ENCODE data around the gene FAF1.
"Not testable (repeated sequence)": the region's sequence is repeated elsewhere in the genome, so short reads cannot be mapped to it uniquely, and the experiment has no call there.

The FAF1 gene

GRCh38 chr1:50796272-50796671, 163.8 kb downstream of the FAF1 start:
- no peak for DNase-seq (ENCODE audit: low read depth, low spot score)
- no peak for TF ChIP-seq EZH2 (IDR thresholded peaks at IDR 0.05)
- no peak for TF ChIP-seq POLR2AphosphoS5 (IDR thresholded peaks at IDR 0.05; ENCODE audit: borderline replicate concordance, low read depth, low read length)
- no peak for TF ChIP-seq FOXP2 (optimal IDR thresholded peaks at IDR 0.05; ENCODE audit: control extremely low read depth, extremely low read length, insufficient read depth)
- Histone ChIP-seq H3K9me3 (ENCODE audit: low read depth, low read length) (no peaks in the 10 kb centered on the region), H3K36me3 (ENCODE audit: insufficient read depth, low read length) (0 out of 2 replicates have a peak, but pooled peaks cover 2% of the 10 kb centered on the region), H3K9ac (ENCODE audit: insufficient read length) (no peak overlapping the region), H3K4me3 (no peak overlapping the region), H3K27ac (no peak overlapping the region)

GRCh38 chr1:50793521-50793920, 166.5 kb downstream of the FAF1 start:
- Histone ChIP-seq H3K36me3 (ENCODE audit: insufficient read depth, low read length) (no peaks in the 10 kb centered on the region), H3K27ac (no peak overlapping the region), H3K9me3 (ENCODE audit: low read depth, low read length) (no peaks in the 10 kb centered on the region), H3K9ac (ENCODE audit: insufficient read length) (no peak overlapping the region), H3K4me3 (no peak overlapping the region)
- no peak for DNase-seq (ENCODE audit: low read depth, low spot score)
- TF ChIP-seq FOXP2 (optimal IDR thresholded peaks at IDR 0.05; ENCODE audit: control extremely low read depth, extremely low read length, insufficient read depth): no peak
- no peak for TF ChIP-seq POLR2AphosphoS5 (IDR thresholded peaks at IDR 0.05; ENCODE audit: borderline replicate concordance, low read depth, low read length)
- TF ChIP-seq EZH2 (IDR thresholded peaks at IDR 0.05): no peak

GRCh38 chr1:50787266-50787665, 172.8 kb downstream of the FAF1 start:
- TF ChIP-seq POLR2AphosphoS5 (IDR thresholded peaks at IDR 0.05; ENCODE audit: borderline replicate concordance, low read depth, low read length) (no peak), FOXP2 (optimal IDR thresholded peaks at IDR 0.05; ENCODE audit: control extremely low read depth, extremely low read length, insufficient read depth) (no peak), EZH2 (IDR thresholded peaks at IDR 0.05) (no peak)
- Histone ChIP-seq H3K27ac (no peak overlapping the region), H3K4me3 (no peak overlapping the region), H3K9me3 (ENCODE audit: low read depth, low read length) (no peaks in the 10 kb centered on the region), H3K9ac (ENCODE audit: insufficient read length) (no peak overlapping the region), H3K36me3 (ENCODE audit: insufficient read depth, low read length) (peaks cover 39% of the 10 kb centered on the region)
- no peak for DNase-seq (ENCODE audit: low read depth, low spot score)

GRCh38 chr1:50783286-50783685, 176.8 kb downstream of the FAF1 start:
- no peak for DNase-seq (ENCODE audit: low read depth, low spot score)
- H3K4me3 ChIP-seq: no peak overlapping the region
- no peak overlapping the region for H3K9ac ChIP-seq (ENCODE audit: insufficient read length)

GRCh38 chr1:50780797-50781196, 179.3 kb downstream of the FAF1 start:
- H3K27ac ChIP-seq: no peak overlapping the region
- peaks cover 38% of the 10 kb centered on the region for H3K36me3 ChIP-seq (ENCODE audit: insufficient read depth, low read length)
- no peak overlapping the region for H3K4me3 ChIP-seq
- DNase-seq (ENCODE audit: low read depth, low spot score): no peak
- no peak overlapping the region for H3K9ac ChIP-seq (ENCODE audit: insufficient read length)
- TF ChIP-seq POLR2AphosphoS5 (IDR thresholded peaks at IDR 0.05; ENCODE audit: borderline replicate concordance, low read depth, low read length) (no peak), FOXP2 (optimal IDR thresholded peaks at IDR 0.05; ENCODE audit: control extremely low read depth, extremely low read length, insufficient read depth) (no peak), EZH2 (IDR thresholded peaks at IDR 0.05) (no peak)
- no peaks in the 10 kb centered on the region for H3K9me3 ChIP-seq (ENCODE audit: low read depth, low read length)

More at GRCh38 chr1:50783286-50783685, 176.8 kb downstream of the FAF1 start:
- no peak for TF ChIP-seq POLR2AphosphoS5 (IDR thresholded peaks at IDR 0.05; ENCODE audit: borderline replicate concordance, low read depth, low read length)
- no peak for TF ChIP-seq EZH2 (IDR thresholded peaks at IDR 0.05)
- no peak for TF ChIP-seq FOXP2 (optimal IDR thresholded peaks at IDR 0.05; ENCODE audit: control extremely low read depth, extremely low read length, insufficient read depth)
- H3K9me3 ChIP-seq (ENCODE audit: low read depth, low read length): no peaks in the 10 kb centered on the region
- H3K36me3 ChIP-seq (ENCODE audit: insufficient read depth, low read length): peaks cover 58% of the 10 kb centered on the region
- H3K27ac ChIP-seq: no peak overlapping the region

- no peak for DNase-seq (ENCODE audit: low read depth, low spot score)
- H3K27ac ChIP-seq: no peak overlapping the region
These were observed 180.3 kb downstream of the FAF1 start for GRCh38 chr1:50779801-50780200.

GRCh38 chr1:50775740-50776139, 184.3 kb downstream of the FAF1 start:
- Histone ChIP-seq H3K9me3 (ENCODE audit: low read depth, low read length) (no peaks in the 10 kb centered on the region), H3K36me3 (ENCODE audit: insufficient read depth, low read length) (peaks cover 21% of the 10 kb centered on the region), H3K9ac (ENCODE audit: insufficient read length) (no peak overlapping the region), H3K27ac (peak overlapping the region; percentile 5; the same call in 1 of the 2 replicates), H3K4me3 (no peak overlapping the region)
- DNase-seq (ENCODE audit: low read depth, low spot score): no peak
- TF ChIP-seq FOXP2 (optimal IDR thresholded peaks at IDR 0.05; ENCODE audit: control extremely low read depth, extremely low read length, insufficient read depth): no peak
- TF ChIP-seq EZH2 (IDR thresholded peaks at IDR 0.05): no peak
- no peak for TF ChIP-seq POLR2AphosphoS5 (IDR thresholded peaks at IDR 0.05; ENCODE audit: borderline replicate concordance, low read depth, low read length)

More at GRCh38 chr1:50779801-50780200, 180.3 kb downstream of the FAF1 start:
- Histone ChIP-seq H3K9ac (ENCODE audit: insufficient read length) (no peak overlapping the region), H3K36me3 (ENCODE audit: insufficient read depth, low read length) (peaks cover 30% of the 10 kb centered on the region), H3K9me3 (ENCODE audit: low read depth, low read length) (no peaks in the 10 kb centered on the region), H3K4me3 (no peak overlapping the region)
- no peak for TF ChIP-seq EZH2 (IDR thresholded peaks at IDR 0.05)
- TF ChIP-seq FOXP2 (optimal IDR thresholded peaks at IDR 0.05; ENCODE audit: control extremely low read depth, extremely low read length, insufficient read depth): no peak
- no peak for TF ChIP-seq POLR2AphosphoS5 (IDR thresholded peaks at IDR 0.05; ENCODE audit: borderline replicate concordance, low read depth, low read length)

GRCh38 chr1:50774759-50775351, 185.2 kb downstream of the FAF1 start:
- H3K9me3 ChIP-seq (ENCODE audit: low read depth, low read length): no peaks in the 10 kb centered on the region
- H3K9ac ChIP-seq (ENCODE audit: insufficient read length): no peak overlapping the region
- peak; percentile 45 for DNase-seq (ENCODE audit: low read depth, low spot score)
- H3K36me3 ChIP-seq (ENCODE audit: insufficient read depth, low read length): peaks cover 13% of the 10 kb centered on the region
- no peak overlapping the region for H3K4me3 ChIP-seq
- TF ChIP-seq EZH2 (IDR thresholded peaks at IDR 0.05) (no peak), FOXP2 (optimal IDR thresholded peaks at IDR 0.05; ENCODE audit: control extremely low read depth, extremely low read length, insufficient read depth) (no peak), POLR2AphosphoS5 (IDR thresholded peaks at IDR 0.05; ENCODE audit: borderline replicate concordance, low read depth, low read length) (no peak)
- no peak overlapping the region for H3K27ac ChIP-seq

GRCh38 chr1:50766688-50767087, 193.4 kb downstream of the FAF1 start:
- TF ChIP-seq FOXP2 (optimal IDR thresholded peaks at IDR 0.05; ENCODE audit: control extremely low read depth, extremely low read length, insufficient read depth) (no peak), POLR2AphosphoS5 (IDR thresholded peaks at IDR 0.05; ENCODE audit: borderline replicate concordance, low read depth, low read length) (no peak), EZH2 (IDR thresholded peaks at IDR 0.05) (no peak)
- no peak for DNase-seq (ENCODE audit: low read depth, low spot score)
- no peak overlapping the region for H3K9ac ChIP-seq (ENCODE audit: insufficient read length)
- no peaks in the 10 kb centered on the region for H3K9me3 ChIP-seq (ENCODE audit: low read depth, low read length)
- no peak overlapping the region for H3K4me3 ChIP-seq
- H3K27ac ChIP-seq: no peak overlapping the region
- peaks cover 3% of the 10 kb centered on the region; the same call in 1 of the 2 replicates for H3K36me3 ChIP-seq (ENCODE audit: insufficient read depth, low read length)

GRCh38 chr1:50756543-50756942, 203.5 kb downstream of the FAF1 start:
- not testable (repeated sequence) for H3K27ac ChIP-seq; H3K9me3 ChIP-seq (ENCODE audit: low read depth, low read length); DNase-seq (ENCODE audit: low read depth, low spot score); H3K9ac ChIP-seq (ENCODE audit: insufficient read length); H3K4me3 ChIP-seq; H3K36me3 ChIP-seq (ENCODE audit: insufficient read depth, low read length)

GRCh38 chr1:50754764-50755163, 205.3 kb downstream of the FAF1 start:
- H3K36me3 ChIP-seq (ENCODE audit: insufficient read depth, low read length); H3K4me3 ChIP-seq; H3K27ac ChIP-seq; H3K9me3 ChIP-seq (ENCODE audit: low read depth, low read length); DNase-seq (ENCODE audit: low read depth, low spot score); H3K9ac ChIP-seq (ENCODE audit: insufficient read length): not testable (repeated sequence)

Data from SK-N-MC (cell line).